Fibroblast of peridontal ligament (primary cell): ENCODE measurements around the gene ADAD1.
A peak's percentile ranks its signal among the peaks of the same experiment; 100 is the strongest.
"Not testable (repeated sequence)": the region's sequence is repeated elsewhere in the genome, so short reads cannot be mapped to it uniquely, and the experiment has no call there.

Source experiments
- DNase-seq: peaks from one replicate; pipeline ENCODE4 v3.0.0-alpha.2; 2010; ENCODE audit errors: extremely low read depth

ADAD1 gene

GRCh38 chr4:122378711-122379110 lies at the start of gene ADAD1:
TSS of gene ADAD1 (plus strand) at chr4:122379011. CDS start at chr4:122380070, 1,059 bp downstream.
- no peak for DNase-seq

GRCh38 chr4:122329876-122330565 lies 48.8 kb upstream of the ADAD1 start:
- peak; percentile 61 for DNase-seq

- DNase-seq: no peak
Observed at GRCh38 chr4:122331195-122331594, 47.6 kb upstream of the ADAD1 start.

GRCh38 chr4:122334828-122335227 lies 44.0 kb upstream of the ADAD1 start:
- no peak for DNase-seq

GRCh38 chr4:122341886-122342285 lies 36.9 kb upstream of the ADAD1 start:
- DNase-seq: peak; percentile 86

- peak; percentile 13 for DNase-seq
Observed at GRCh38 chr4:122346036-122346435, 32.8 kb upstream of the ADAD1 start.

GRCh38 chr4:122346503-122346902 lies 32.3 kb upstream of the ADAD1 start:
- no peak for DNase-seq

GRCh38 chr4:122356317-122356808 lies 22.4 kb upstream of the ADAD1 start:
- no peak for DNase-seq

- DNase-seq: peak; percentile 7
Observed at GRCh38 chr4:122360754-122361153, 18.1 kb upstream of the ADAD1 start.

GRCh38 chr4:122364700-122365404 lies 14.0 kb upstream of the ADAD1 start:
- DNase-seq: no peak

GRCh38 chr4:122368786-122369185 lies 10.0 kb upstream of the ADAD1 start:
- not testable (repeated sequence) for DNase-seq

- DNase-seq: no peak
Observed at GRCh38 chr4:122377352-122377751, 1.5 kb upstream of the ADAD1 start.

GRCh38 chr4:122379239-122379638 lies 428 bp downstream of the ADAD1 start:
- DNase-seq: no peak

GRCh38 chr4:122383341-122383740 lies 4.5 kb downstream of the ADAD1 start:
- no peak for DNase-seq

GRCh38 chr4:122384245-122384644 lies 5.4 kb downstream of the ADAD1 start:
- DNase-seq: no peak

- no peak for DNase-seq
Observed at GRCh38 chr4:122393276-122393675, 14.5 kb downstream of the ADAD1 start.

GRCh38 chr4:122403861-122404260 lies 25.1 kb downstream of the ADAD1 start:
- no peak for DNase-seq

GRCh38 chr4:122412547-122412946 lies 33.7 kb downstream of the ADAD1 start:
- DNase-seq: peak; percentile 2

- DNase-seq: peak; percentile 62
Observed at GRCh38 chr4:122423246-122423645, 44.4 kb downstream of the ADAD1 start.

- no peak for DNase-seq
Observed at GRCh38 chr4:122431351-122431750, 52.5 kb downstream of the ADAD1 start.

GRCh38 chr4:122434285-122434684 lies 55.5 kb downstream of the ADAD1 start:
- DNase-seq: no peak

GRCh38 chr4:122450847-122451246 lies 72.0 kb downstream of the ADAD1 start:
- DNase-seq: peak; percentile 34

GRCh38 chr4:122453384-122453995 lies 74.7 kb downstream of the ADAD1 start:
- DNase-seq: no peak
